Measurements from ENCODE around the gene ATXN1.

DNA sequence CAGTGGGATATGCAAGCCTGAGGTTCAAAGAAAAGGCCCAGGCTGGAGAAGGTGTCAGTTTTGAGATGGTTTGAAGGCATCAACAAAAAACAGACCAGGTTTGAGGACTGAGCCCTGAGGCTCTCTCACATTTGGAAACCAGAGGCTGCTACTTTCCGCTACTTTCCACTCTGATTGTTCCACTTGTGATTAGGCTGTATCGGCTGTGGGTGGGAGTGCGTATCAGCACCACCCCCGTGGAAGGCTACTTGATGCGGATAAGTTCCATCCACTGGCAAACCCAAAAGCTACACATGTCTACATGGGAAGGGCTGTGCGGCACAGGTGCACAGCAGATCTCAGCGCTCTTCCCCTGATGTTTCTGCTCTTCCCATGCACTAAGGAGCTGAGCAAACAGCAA, 324.2 kb downstream of the ATXN1 start:
- TF ChIP-seq, protein P1, sequence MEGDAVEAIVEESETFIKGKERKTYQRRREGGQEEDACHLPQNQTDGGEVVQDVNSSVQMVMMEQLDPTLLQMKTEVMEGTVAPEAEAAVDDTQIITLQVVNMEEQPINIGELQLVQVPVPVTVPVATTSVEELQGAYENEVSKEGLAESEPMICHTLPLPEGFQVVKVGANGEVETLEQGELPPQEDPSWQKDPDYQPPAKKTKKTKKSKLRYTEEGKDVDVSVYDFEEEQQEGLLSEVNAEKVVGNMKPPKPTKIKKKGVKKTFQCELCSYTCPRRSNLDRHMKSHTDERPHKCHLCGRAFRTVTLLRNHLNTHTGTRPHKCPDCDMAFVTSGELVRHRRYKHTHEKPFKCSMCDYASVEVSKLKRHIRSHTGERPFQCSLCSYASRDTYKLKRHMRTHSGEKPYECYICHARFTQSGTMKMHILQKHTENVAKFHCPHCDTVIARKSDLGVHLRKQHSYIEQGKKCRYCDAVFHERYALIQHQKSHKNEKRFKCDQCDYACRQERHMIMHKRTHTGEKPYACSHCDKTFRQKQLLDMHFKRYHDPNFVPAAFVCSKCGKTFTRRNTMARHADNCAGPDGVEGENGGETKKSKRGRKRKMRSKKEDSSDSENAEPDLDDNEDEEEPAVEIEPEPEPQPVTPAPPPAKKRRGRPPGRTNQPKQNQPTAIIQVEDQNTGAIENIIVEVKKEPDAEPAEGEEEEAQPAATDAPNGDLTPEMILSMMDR (IDR thresholded peaks at IDR 0.05; ENCODE audit: low read depth, low read length, poor library complexity, severe bottlenecking): no peak
- no peak for TF ChIP-seq EZH2phosphoT487 (IDR thresholded peaks at IDR 0.05; ENCODE audit: borderline replicate concordance, low read length)
